ENCODE data around the gene TRIM65.

DNA sequence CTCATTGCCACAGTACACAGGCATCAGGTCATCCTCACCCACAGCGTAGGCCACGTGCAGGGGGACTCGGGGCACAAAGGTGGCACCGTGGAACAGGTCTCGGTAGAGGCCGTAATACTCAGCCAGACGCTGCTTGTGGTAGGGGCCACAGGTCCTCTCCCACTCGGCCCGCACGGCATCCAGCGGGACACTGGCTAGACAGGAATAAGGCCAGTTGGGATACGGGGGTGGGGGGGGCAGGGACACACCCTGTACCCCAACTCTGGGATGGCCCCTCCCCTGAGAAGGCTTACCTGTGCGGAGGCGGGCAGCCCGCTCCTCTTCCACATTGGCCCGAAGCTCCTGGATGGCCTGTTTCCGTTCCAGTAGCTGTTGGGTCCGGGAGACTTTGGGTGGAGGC is 5.0 kb upstream of the TRIM65 start:
- TF ChIP-seq, protein P1, sequence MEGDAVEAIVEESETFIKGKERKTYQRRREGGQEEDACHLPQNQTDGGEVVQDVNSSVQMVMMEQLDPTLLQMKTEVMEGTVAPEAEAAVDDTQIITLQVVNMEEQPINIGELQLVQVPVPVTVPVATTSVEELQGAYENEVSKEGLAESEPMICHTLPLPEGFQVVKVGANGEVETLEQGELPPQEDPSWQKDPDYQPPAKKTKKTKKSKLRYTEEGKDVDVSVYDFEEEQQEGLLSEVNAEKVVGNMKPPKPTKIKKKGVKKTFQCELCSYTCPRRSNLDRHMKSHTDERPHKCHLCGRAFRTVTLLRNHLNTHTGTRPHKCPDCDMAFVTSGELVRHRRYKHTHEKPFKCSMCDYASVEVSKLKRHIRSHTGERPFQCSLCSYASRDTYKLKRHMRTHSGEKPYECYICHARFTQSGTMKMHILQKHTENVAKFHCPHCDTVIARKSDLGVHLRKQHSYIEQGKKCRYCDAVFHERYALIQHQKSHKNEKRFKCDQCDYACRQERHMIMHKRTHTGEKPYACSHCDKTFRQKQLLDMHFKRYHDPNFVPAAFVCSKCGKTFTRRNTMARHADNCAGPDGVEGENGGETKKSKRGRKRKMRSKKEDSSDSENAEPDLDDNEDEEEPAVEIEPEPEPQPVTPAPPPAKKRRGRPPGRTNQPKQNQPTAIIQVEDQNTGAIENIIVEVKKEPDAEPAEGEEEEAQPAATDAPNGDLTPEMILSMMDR (IDR thresholded peaks at IDR 0.05; ENCODE audit: low read length), result no peak
- no peak for TF ChIP-seq EZH2phosphoT487 (IDR thresholded peaks at IDR 0.05; ENCODE audit: low read length)
